ENCODE results near the gene GNPDA1.
A peak's percentile ranks its signal among the peaks of the same experiment; 100 is the strongest.

Gene GNPDA1

GRCh38 chr5:142032747-142033631 is 20.2 kb upstream of the GNPDA1 start:
- TF ChIP-seq CTCF (IDR thresholded peaks at IDR 0.05; ENCODE audit: low read depth, low read length, missing control alignments), result no peak
- no peak for DNase-seq (ENCODE audit: extremely low read depth, low read depth)
- H3K4me3 ChIP-seq (replicated peaks; ENCODE audit: low read depth, low read length), result no peak overlapping the region

- no peak for DNase-seq (ENCODE audit: extremely low read depth, low read depth)
- H3K4me3 ChIP-seq (replicated peaks; ENCODE audit: low read depth, low read length), result no peak overlapping the region
- no peak for TF ChIP-seq CTCF (IDR thresholded peaks at IDR 0.05; ENCODE audit: low read depth, low read length, missing control alignments)
Measured at GRCh38 chr5:142032150-142032549, 19.3 kb upstream of the GNPDA1 start.

- no peak for TF ChIP-seq CTCF (IDR thresholded peaks at IDR 0.05; ENCODE audit: low read depth, low read length, missing control alignments)
- H3K4me3 ChIP-seq (replicated peaks; ENCODE audit: low read depth, low read length), result peak overlapping the region; percentile 33
- no peak for DNase-seq (ENCODE audit: extremely low read depth, low read depth)
Measured at GRCh38 chr5:142025637-142026036, 12.8 kb upstream of the GNPDA1 start.

- TF ChIP-seq CTCF (IDR thresholded peaks at IDR 0.05; ENCODE audit: low read depth, low read length, missing control alignments), result no peak
- peak overlapping the region; percentile 33 for H3K4me3 ChIP-seq (replicated peaks; ENCODE audit: low read depth, low read length)
- DNase-seq (ENCODE audit: extremely low read depth, low read depth), result peak; percentile 66
Measured at GRCh38 chr5:142024771-142025304, 12.0 kb upstream of the GNPDA1 start.

GRCh38 chr5:142023836-142024235 is 11.0 kb upstream of the GNPDA1 start:
- no peak overlapping the region for H3K4me3 ChIP-seq (replicated peaks; ENCODE audit: low read depth, low read length)
- DNase-seq (ENCODE audit: extremely low read depth, low read depth), result no peak
- no peak for TF ChIP-seq CTCF (IDR thresholded peaks at IDR 0.05; ENCODE audit: low read depth, low read length, missing control alignments)

GRCh38 chr5:142020122-142020659 is 7.4 kb upstream of the GNPDA1 start:
- no peak overlapping the region for H3K4me3 ChIP-seq (replicated peaks; ENCODE audit: low read depth, low read length)
- no peak for TF ChIP-seq CTCF (IDR thresholded peaks at IDR 0.05; ENCODE audit: low read depth, low read length, missing control alignments)
- DNase-seq (ENCODE audit: extremely low read depth, low read depth), result no peak

Measured in HFF-Myc (cell line).